ENCODE measurements around the gene AHRR.

DNA sequence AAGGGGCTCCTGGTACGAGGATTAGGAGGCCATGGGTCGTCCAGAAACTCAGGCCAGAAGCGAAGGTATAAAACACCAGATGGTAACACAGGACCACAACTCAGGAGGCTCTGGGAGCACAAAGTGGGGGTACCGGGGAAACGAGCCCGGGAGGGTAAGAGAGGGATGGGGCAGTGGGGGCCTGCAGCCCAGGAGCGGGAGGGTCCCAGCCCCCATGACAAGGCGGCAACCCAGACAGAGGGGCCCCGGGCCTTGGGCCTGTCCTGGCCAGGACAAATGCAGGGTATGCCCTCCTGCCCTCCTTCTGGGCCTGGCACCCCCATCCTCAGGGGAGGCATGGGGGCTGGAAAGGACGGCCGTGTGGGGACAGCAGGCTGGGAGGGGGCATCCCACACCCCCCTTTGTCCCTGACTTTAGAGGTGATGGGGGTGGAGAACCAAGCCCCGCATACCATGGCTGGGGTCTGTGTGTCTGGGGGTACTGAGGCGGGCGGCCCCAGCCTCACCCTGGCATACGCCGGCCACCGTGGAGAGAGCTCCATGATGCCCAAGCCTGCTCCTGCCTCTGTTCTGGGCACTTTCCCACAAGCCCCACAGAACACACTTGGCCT lies 74.5 kb downstream of the AHRR start:
- TF ChIP-seq ARNT (IDR thresholded peaks at IDR 0.05), result no peak
- TF ChIP-seq TARDBP (IDR thresholded peaks at IDR 0.05), result no peak
- no peak for TF ChIP-seq FOXA1 (IDR thresholded peaks at IDR 0.05)
- TF ChIP-seq CTBP1 (IDR thresholded peaks at IDR 0.05; ENCODE audit: borderline replicate concordance), result no peak
- no peak for TF ChIP-seq NFRKB (IDR thresholded peaks at IDR 0.05)
- no peak for TF ChIP-seq BHLHE40 (IDR thresholded peaks at IDR 0.05; ENCODE audit: borderline replicate concordance)
- no peak for TF ChIP-seq SP1 (IDR thresholded peaks at IDR 0.05)
- no peak for TF ChIP-seq FOXK2 (IDR thresholded peaks at IDR 0.05)
- no peak for TF ChIP-seq ZNF384 (IDR thresholded peaks at IDR 0.05)
- TF ChIP-seq LEF1 (IDR thresholded peaks at IDR 0.05; ENCODE audit: borderline replicate concordance), result no peak
- TF ChIP-seq, protein P1, sequence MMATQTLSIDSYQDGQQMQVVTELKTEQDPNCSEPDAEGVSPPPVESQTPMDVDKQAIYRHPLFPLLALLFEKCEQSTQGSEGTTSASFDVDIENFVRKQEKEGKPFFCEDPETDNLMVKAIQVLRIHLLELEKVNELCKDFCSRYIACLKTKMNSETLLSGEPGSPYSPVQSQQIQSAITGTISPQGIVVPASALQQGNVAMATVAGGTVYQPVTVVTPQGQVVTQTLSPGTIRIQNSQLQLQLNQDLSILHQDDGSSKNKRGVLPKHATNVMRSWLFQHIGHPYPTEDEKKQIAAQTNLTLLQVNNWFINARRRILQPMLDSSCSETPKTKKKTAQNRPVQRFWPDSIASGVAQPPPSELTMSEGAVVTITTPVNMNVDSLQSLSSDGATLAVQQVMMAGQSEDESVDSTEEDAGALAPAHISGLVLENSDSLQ (IDR thresholded peaks at IDR 0.05), result no peak
